ENCODE results near the gene DCAF8L2.

Gene DCAF8L2

GRCh38 chrX:27583976-27584375 lies 6.2 kb upstream of the DCAF8L2 start:
- no peak for DNase-seq (ENCODE audit: low read depth)
- TF ChIP-seq CTCF (IDR thresholded peaks at IDR 0.05; ENCODE audit: low read depth, low read length, missing control alignments): no peak
- H3K4me3 ChIP-seq (ENCODE audit: low read depth, low read length): no peak overlapping the region

GRCh38 chrX:27591938-27592337 lies 1.8 kb downstream of the DCAF8L2 start:
- DNase-seq (ENCODE audit: low read depth): no peak
- no peak for TF ChIP-seq CTCF (IDR thresholded peaks at IDR 0.05; ENCODE audit: low read depth, low read length, missing control alignments)

DNA sequence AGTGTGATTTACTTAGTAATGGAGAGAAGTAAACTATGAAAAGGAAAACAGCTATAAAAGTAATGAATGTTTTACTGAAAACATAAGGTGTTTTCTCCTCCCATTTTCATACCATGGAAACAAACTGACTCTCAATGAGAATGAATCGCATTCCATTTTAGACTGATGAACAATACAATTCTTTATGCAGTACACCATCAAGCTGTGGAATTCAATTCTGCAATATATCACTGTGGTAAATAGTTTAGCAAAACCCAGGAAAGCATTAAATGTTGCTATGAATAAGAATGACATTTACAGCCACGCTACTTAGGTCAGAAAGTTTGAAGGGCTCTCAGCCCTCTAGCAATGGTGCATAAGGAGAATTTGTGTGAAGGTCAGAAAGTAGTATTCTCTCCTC lies 7.4 kb downstream of the DCAF8L2 start:
- H3K4me3 ChIP-seq (ENCODE audit: low read depth, low read length): no peak overlapping the region
- TF ChIP-seq CTCF (IDR thresholded peaks at IDR 0.05; ENCODE audit: low read depth, low read length, missing control alignments): no peak
- DNase-seq (ENCODE audit: low read depth): no peak

More at GRCh38 chrX:27591938-27592337, 1.8 kb downstream of the DCAF8L2 start:
- no peak overlapping the region for H3K4me3 ChIP-seq (ENCODE audit: low read depth, low read length)

DNA sequence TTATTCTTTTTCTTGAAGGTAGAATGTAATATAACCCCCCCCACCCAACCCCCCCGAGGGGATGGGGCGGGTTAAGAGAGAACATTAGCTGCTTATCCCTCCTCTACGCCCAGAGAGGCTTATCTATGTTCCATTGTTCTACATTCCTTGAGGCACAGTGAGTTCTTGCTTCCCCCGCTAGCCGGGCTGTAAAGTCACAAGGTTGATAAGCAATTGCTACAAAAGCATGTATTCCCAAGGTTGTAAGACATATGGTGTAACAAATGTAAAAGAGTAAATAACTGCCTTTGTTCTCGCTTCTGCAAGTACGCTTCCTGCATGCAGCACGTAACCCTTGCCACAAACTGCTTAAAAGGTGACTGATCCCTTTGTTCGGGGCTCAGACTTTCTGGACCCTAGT lies 8.2 kb downstream of the DCAF8L2 start:
- H3K4me3 ChIP-seq (ENCODE audit: low read depth, low read length): no peak overlapping the region
- no peak for TF ChIP-seq CTCF (IDR thresholded peaks at IDR 0.05; ENCODE audit: low read depth, low read length, missing control alignments)
- DNase-seq (ENCODE audit: low read depth): no peak

- no peak for DNase-seq (ENCODE audit: low read depth)
- H3K4me3 ChIP-seq (ENCODE audit: low read depth, low read length): no peak overlapping the region
- no peak for TF ChIP-seq CTCF (IDR thresholded peaks at IDR 0.05; ENCODE audit: low read depth, low read length, missing control alignments)
Observed at GRCh38 chrX:27599928-27600327, 9.8 kb downstream of the DCAF8L2 start.

DNA sequence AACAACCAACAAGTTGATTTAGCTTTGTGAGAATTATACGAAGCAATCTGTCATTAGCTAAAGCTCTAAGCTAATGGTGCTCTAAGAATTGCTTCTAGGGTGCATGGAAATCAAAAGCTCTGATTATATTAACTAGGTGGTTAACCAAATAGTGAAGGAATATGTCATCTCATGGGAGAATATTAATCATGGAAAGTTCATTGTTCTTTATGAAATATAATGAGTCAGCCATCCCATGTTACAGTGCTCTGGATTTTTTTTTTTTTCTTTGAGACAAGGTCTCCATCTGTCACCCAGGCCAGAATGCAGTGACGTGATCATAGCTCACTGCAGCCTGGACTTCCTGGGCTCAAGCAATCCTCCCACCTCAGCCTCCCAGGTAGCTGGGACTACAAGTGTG lies 10.5 kb downstream of the DCAF8L2 start:
- DNase-seq (ENCODE audit: low read depth): no peak
- no peak for TF ChIP-seq CTCF (IDR thresholded peaks at IDR 0.05; ENCODE audit: low read depth, low read length, missing control alignments)
- no peak overlapping the region for H3K4me3 ChIP-seq (ENCODE audit: low read depth, low read length)

DNA sequence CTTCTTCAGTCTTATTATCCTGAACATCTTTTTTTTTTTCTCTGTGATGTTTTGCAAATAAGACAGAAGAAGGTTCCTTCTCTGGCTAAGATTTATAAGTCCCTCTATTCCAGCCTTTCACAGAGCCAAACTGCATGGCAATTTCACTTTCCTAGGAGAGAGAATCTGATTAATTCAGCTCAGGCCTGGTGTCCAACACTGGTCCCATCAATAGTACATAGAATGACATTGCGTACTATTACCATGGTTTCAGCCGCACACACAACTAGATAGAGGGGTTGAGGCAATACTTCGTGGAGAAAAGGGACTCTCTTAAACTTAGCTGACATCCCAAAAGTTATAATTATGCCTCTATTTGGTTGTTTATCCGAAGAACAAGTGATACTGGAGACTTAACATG lies 18.5 kb downstream of the DCAF8L2 start:
- TF ChIP-seq CTCF (IDR thresholded peaks at IDR 0.05; ENCODE audit: low read depth, low read length, missing control alignments): no peak
- DNase-seq (ENCODE audit: low read depth): no peak
- no peak overlapping the region for H3K4me3 ChIP-seq (ENCODE audit: low read depth, low read length)
